IPS DF 4.7 (cell line): Measurements from ENCODE around the gene KDM5B.
"Not testable (repeated sequence)": the region's sequence is repeated elsewhere in the genome, so short reads cannot be mapped to it uniquely, and the experiment has no call there.

ENCODE experiments used
- DNase-seq: peaks from one replicate; pipeline ENCODE4 v3.0.0-alpha.2; 2013; ENCODE audit warnings: low spot score; ENCODE audit errors: extremely low read depth

Gene KDM5B

DNA sequence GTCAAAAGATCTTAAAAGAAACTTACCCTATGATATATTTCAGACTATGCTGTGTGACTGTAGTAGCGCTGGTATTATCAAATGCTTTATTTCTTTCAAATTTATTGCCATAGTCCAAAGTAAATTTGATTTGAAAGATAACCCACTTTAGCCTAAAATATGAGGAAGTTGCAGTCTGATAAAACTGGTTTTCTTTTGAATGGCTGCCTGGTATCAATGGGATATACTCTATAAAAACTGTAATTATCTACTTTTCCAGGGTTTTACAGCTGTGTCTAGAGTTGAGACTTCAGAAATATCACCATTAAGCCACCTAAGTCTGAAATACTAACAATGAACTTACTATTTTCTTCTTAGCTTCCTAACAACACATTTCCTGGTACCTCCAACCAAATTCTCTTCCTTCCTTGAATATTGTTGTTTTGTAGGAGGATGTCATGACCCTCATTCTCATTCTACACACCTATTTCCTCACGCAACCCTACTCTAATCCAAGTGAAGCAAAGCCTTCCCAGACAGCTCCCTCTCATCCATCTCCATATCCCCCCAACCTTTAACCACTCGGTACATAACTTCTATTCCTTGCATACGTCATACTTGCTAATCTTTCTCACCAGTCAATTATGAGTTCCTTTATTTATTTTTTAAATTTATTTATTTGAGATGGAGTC is 17.0 kb downstream of the KDM5B start:
- no peak for DNase-seq

DNA sequence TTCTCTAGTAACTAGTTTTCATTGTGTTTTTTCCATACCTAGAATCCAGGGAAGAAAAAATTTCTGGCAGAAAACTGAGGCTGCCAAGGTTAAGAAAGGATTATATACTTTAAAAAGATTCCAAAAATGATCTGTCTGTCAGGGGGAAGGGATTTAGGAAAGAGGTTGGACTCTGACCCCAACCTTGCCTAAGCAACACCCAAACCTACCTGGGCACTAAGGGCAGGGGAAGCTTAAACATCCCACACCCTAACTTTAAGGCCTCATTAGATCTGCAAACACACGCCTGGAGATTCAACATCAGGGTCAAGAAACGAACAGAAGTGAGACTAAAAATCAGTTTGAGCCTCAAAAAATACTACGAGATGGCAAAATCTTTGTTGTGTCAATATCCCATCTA is 19.4 kb downstream of the KDM5B start:
- no peak for DNase-seq

DNA sequence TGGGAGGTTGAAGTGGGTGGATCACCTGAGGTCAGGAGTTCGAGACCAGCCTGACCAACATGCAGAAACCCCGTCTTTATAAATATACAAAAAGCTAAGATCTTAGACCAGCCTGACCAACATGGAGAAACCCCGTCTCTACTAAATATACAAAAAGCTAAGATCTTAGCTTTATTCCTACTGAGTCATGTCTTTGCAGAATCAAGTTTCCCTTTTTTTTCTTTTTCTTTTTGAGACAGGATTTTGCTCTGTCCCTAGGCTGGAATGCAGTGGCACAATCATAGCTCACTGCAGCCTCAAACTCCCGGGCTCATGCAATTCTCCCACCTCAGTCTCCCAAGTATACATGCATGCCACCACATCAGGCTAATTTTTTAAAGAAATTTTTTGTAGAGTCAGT is 21.4 kb downstream of the KDM5B start:
- no peak for DNase-seq

DNA sequence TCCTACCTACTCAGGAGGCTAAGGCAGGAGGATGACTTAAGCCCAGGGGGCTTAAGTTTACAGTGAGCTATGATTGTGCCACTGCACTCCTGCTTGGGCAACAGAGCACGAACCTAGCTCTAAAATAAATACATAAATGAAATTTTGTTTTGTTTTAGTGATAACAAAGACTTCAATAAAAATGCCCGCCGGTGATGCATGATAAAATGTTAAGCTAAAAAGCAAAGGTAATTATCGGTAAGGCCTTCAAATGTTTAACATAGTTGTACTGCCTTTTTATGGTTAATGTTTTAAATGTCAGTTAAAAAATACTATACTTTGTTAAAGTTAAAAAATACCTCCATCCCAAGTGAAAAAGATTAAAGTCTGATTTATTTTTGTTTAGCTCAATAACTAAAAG is 27.0 kb downstream of the KDM5B start:
- DNase-seq, result no peak

DNA sequence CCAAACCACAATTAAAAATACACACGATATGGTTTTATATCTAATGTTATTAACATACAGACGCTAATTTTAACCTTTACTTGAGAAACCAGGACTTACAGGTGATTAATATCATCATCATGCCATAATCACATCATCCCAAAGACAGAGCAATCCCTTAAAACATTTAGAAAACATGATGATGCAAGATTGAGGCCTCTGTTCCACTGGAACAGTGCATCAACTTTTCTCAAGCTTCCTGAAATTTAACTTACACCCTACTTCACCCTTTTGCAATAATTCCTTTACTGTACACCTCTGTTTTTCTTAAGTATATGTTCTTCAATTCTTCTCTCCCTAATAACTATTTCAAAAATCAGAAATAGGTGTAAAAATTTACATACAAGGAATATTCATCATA is 38.1 kb downstream of the KDM5B start:
- no peak for DNase-seq

DNA sequence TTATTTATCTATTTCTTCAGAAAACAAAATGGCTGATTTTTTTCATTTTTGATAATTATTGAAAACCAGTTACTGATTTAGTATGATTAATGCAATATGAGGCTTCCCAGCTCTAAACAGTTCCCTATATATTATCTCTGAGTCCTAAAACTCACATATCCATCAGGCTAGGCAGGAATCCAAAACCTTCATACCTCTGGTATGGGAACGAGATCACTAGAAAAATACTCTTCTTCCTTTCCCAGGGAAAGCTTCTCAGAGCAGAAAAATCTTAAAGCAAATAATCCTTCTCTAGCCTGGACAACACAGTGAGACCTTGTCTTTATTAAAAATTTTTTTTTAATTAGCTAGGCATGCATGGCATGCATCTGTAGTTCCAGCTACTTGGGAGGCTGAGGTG is 42.5 kb downstream of the KDM5B start:
- DNase-seq, result no peak

DNA sequence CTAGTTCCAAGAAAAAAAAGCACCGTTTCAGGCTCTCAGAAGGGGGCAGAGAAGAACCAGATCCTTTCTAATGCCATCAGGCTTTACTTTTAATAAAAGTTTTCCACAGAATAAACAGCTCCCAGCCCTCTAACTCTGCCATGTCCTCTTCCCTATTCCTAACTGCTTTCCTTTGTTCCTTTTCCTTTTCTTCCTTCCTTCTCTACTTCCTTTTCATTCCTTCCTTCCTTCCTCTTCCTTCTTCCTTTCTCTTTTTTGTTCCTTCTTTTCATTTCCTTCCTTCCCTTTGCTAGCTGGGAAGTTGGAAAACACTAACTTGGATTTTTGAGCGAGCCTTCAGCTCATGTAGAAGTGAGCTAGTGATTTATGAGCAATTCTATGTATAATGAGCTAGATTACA is 46.2 kb downstream of the KDM5B start:
- DNase-seq, result no peak

DNA sequence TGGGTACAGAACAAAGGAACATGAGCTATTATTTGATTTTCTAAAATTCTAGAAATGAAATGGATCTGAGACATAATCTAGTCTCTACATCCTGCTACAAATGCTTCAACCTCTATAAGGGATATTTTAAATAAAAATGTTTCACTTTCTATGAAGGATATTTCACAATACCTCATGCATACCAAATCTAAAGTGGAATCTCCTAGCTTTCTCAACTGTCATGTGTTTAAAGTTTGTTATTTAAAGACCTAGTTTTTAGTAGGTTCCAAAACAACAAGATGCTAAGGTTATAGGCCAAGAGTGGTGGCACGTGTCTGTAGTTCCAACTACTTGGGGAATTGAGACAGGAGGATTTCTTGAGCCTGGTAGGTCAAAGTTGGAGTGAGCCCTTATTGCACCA is 47.6 kb downstream of the KDM5B start:
- no peak for DNase-seq

DNA sequence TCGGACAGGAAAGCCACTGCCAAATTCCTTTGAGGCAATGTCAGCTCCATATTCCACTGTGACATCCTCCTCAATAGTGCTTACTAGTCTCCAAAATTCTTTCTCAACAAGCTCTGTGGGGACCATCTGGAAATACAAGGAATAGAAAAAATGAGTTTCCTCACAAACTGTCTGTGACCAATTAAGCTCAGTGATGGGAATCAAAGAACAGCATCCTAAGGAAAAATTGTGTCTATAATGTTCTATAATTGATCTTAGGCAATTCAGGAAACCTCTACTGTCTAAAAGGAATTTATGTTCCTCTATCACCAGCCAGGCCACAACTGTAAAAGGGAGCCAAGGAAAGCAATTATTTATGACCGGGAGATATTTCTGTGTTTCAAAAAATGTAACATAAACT is 51.8 kb downstream of the KDM5B start:
- no peak for DNase-seq

DNA sequence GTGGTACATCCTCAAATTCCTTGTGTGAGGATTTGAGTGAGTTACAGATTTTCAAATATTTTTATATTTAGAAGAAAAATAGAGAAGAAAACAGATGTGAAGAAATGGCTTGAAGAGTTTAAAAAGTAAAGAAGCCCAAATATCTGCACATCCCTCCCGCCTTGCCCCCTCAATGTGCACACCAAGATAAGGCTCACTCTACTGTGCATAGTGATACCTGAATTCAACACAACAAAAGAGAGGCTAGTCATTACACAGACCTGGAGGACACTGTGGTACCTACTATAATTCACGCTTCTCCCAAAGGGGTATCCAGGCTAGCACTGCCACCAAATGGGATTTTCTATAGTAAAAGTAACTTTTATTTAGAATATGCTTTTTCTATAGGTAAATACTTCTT is 53.9 kb downstream of the KDM5B start:
- no peak for DNase-seq

DNA sequence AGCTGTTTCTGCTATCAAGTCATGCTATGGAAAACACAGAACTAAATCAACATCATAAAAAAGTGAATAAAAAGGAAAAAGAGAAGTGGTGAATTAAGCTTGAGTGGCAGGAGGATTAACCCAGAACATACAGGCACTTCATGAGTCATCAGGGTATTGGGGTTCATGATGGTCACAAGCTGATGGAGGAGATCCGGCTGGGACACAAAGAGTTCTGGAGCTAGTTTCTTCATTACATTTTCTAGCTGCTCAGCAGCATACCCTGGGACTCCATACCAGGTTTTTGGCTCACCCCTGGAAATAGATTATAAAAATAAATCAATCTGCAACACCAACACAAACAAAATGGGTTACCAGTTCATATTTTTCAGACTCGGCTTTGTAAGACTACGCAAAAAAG is 55.4 kb downstream of the KDM5B start:
- DNase-seq, result no peak

DNA sequence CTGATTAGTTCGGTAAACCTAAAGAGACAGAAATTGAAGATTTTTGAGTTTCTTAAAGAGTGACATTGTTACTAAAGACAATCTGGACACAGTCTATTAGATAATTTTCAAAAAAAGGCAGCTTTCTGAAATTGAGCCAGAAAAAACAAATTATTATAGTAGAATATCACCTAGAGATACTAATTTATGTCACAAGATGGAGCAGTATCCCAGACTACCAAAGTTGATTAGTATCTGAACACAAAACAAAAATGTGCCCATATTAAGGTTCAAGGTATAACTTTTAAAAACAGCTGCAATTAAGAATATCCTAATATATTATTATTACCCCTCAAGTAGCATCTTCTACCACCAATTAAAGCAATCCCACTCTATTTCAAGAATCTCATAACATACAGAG is 57.5 kb downstream of the KDM5B start:
- no peak for DNase-seq

DNA sequence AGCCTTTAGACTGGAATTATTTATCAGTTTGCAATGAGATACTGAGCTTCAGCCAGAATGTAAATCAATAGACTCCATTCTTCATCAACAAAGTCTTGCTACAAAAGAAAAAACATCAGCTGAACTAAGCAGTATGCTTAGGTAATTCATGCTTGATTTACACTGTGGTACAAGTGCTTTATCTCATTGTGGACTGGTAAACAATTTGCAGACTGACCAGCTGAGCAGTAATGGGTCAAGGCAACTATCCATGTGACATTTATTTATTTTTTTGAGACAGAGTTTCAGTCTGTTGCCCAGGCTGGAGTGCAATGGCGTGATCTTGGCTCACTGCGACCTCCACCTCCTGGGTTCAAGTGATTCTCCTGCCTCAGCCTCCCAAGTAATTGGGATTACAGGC is 58.2 kb downstream of the KDM5B start:
- no peak for DNase-seq

DNA sequence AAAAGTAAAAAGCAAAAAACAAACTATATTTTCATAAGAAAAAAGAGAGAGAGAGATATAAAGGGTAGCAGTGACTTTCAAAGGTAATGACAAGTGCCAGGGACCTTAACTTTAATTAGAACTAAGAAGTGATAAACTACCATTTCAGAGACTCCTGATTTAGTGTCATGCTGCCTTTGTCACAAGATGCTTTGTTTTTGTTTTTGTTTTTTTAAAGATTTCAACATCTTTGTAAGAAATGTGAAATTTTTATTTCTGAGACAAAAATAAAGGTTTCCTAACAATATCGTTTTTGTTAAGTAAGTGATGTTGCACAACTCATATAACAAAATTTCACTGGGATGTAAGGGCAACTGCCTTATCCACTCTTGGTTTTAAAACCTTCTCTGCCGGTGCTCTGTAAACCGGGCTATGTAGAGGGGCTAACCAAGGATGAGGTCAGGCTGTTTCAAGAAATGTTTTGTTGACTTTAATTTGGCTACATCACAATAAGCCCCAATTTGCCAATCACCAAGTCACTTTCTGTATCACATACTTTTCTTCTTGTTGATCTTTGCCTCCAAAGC is 62.8 kb downstream of the KDM5B start:
- DNase-seq, result no peak

DNA sequence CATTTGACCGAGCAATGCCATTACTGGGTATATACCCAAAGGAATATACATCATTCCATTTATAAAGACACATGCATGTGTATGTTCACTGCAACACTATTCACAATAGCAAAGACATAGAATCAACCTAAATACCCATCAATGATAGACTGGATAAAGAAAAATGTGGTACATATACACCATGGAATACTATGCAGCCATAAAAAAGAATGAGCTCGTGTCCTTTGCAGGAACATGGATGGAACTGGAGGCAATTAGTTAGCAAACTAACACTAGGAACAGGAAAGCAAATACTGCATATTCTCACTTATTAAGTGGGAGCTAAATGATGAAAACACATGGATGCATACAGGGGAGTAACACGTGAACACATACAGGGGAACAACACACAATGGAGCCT is 63.5 kb downstream of the KDM5B start:
- DNase-seq, result not testable (repeated sequence)

DNA sequence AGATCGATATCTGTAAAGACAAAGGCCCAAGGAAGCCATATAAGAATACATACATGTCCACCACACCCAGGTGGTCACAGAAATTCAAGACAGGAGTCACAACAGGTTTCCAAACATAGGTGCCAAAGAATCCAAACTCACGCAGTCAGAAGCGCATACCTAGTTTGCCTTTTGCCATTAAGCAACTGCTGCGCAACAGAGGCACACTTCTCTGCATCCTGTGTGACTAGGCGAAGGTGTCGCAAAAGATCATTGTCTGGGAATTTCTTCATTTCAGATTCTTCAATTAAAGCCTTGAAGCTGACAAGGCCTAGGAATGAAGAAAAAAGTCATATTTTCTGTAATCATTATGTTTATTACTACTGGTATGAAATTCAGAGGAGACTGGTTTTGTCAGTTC is 65.7 kb downstream of the KDM5B start:
- DNase-seq, result no peak

DNA sequence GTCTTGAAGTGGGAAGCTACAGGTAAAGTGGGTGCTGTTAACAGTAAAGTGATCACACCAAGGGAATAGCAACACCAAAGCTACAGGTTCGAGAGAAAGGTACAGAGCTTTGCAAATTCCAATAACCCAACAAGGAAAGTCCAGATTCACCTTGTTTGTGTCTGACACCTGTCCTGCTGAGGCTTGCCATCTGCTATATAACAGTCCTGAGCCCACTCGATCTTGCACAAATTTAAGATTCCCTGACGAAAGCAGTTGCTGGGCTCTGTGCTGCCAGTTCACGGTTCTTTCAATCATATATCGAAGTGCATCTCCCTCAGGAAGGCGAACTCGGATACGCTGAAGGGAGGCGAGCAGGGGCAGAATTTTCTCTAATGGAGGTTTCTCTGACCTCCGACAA is 75.0 kb downstream of the KDM5B start:
- DNase-seq, result no peak

DNA sequence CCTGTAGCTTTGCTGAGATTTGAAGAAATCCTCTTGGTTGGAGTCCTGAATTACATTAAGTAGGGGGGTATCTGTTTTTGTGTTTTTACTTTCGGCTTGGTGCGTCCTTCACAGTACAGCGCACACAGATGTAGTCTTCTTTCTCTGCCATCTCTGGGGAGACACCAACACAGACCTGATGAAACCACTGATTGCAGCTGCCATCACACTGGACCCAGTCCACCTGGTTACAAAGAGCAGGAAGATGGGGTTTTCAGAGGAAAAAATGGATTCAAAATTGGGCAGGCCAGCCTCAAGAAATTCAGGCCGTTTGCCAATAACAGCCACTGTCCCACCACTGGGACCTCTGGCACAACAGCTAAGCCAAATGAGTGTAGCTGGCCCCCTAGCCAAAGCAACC is 79.3 kb downstream of the KDM5B start:
- no peak for DNase-seq

DNA sequence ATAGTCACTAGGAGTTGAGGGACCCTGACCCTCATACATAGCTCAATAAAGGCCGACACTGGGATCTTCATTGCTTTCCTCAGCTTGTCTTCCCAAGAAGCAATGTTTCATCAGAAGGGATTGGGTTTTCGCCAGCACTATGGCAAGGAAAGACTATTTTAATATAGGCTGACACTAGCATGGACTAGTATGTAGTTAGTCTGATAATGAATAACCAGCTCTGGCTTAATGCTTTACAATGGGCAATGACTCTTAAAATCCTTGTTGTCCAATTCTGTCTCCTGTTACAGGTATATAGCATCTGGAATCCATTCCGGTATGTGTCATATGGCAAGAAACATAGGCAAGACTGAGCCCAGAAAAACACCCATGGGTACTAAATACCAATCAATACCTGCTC is 82.7 kb downstream of the KDM5B start:
- no peak for DNase-seq

DNA sequence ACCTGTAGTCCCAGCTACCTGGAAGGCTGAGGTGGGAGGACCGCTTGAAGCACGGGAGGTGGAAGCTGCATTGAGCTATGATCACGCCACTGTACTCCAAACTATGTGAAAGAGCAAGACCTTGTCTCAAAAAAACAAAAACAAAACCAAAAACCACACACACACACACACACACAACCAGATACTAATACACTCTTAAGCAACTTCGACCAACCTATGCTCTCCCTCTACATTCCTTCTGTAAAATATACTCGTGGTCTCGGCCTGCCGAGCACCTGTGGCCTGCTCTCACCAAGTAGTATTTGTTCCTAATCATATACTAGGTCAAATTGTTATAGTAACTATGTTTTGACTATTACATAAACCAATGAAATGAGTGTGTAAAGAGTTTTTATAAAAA is 84.5 kb downstream of the KDM5B start:
- no peak for DNase-seq

DNA sequence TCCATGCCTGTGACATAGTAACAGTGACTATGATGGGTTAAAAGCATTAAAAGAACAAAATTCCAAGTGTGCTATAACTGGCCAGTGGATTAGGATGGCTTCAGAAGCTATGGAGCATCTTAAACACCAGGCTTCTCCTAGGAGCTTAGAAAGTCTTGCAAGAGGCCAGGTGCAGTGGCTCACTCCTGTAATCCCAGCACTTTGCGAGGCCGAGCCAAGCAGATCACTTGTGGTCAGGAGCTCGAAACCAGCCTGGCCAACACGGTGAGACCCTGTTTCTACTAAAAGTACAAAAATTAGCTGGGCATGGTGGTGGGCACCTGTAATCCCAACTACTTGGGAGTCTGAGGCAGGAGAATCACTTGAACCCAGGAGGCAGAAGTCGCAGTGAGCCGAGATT is 85.2 kb downstream of the KDM5B start:
- not testable (repeated sequence) for DNase-seq

DNA sequence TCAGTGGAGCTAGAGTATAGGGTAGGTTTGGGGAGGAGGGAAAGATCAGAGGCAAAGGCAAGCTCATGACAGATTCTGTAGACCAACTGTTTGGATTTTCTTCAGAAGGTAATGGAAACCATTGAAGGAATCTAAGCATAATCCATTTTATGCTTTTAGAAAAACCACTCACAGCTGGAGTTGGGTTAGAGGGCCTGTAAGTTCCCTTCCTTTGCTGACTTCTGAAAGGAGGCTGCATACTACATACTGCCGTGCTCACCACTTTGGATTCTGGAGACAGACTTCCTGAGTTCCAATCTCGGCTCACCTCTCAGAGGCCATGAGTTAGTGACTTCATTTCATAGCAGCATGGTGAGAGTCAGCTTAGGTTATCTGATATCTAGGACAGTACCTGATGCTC is 91.6 kb downstream of the KDM5B start:
- no peak for DNase-seq

DNA sequence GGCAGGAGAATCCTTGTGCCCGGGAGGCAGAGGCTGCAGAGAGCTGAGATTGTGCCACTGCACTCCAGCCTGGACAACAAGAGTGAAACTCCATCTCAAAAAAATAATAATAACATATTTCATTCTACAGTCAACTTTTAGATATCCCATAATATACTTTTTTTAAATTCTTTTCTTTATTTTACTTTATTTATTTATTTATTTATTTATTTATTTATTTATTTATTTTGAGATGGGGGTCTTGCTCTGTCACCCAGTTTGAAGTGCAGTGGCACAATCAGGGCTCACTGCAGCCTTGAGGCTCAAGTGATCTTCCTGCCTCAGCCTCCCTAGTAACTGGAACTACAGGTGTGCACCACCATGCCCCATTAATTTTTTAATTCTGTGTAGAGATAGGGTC is 94.0 kb downstream of the KDM5B start:
- not testable (repeated sequence) for DNase-seq

DNA sequence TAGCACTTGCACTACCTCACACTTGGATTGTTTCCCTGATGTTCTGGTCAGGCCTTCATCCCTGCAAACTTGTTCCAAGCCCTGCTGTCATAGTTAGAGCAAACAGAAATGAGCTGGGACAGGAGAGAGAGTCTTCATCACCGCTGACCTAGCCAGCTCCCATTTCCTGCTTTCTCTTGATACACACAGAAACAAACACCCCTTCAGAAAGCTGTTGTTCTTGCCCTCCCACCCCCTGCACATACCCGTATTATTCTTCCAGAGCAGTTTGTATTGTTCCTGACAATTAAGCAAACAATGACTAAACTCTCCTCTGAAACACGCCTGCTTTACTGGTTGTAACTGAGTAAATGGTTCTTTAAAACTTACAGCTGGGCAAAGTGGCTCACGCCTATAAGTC is 95.1 kb downstream of the KDM5B start:
- no peak for DNase-seq
